ENCODE results near the gene CHRNB1. TPM values are rescaled to one million over a fixed set of nuclear protein-coding genes. Genes with fewer than 3 reads are reported as not detected.
"Not testable (repeated sequence)": the region's sequence is repeated elsewhere in the genome, so short reads cannot be mapped to it uniquely, and the experiment has no call there.

Gene CHRNB1
- total RNA-seq, 1 experiment from 2014 or later, result 7.8 TPM

GRCh38 chr17:7470457-7470973, 25.7 kb downstream of the CHRNB1 start:
- DNase-seq (ENCODE audit: unreplicated experiment); H3K9me3 Mint-ChIP-seq (ENCODE audit: unreplicated experiment); H3K27me3 Mint-ChIP-seq (ENCODE audit: insufficient read depth, unreplicated experiment); BruUV-seq (replicated peaks); H3K4me3 Mint-ChIP-seq (ENCODE audit: unreplicated experiment); intact Hi-C loops (cut with micrococcal nuclease); H3K27ac Mint-ChIP-seq (ENCODE audit: low read depth, unreplicated experiment); H3K4me1 Mint-ChIP-seq (ENCODE audit: insufficient read depth, unreplicated experiment): not testable (repeated sequence)
- CTCF ChIA-PET, result interaction anchor here (0.6 to 1.2 kb wide), 5 partner anchors 8 to 109 kb away, joined by 3 to 4 read pairs (median 3); no protein-coding TSS in a partner anchor
- H3K36me3 Mint-ChIP-seq (ENCODE audit: insufficient read depth, unreplicated experiment), result peaks cover 35% of the 10 kb centered on the region
- POLR2A ChIA-PET, result interaction anchor here (0.8 to 2.0 kb wide), 2 partner anchors 9 to 14 kb away, joined by 4 to 5 read pairs; partner anchors contain the start of gene ZBTB4

- no peak for TF ChIP-seq CTCF (IDR thresholded peaks at IDR 0.05; ENCODE audit: unreplicated experiment)
- no TSS peak for BruUV-seq (replicated peaks)
- peaks cover 34% of the 10 kb centered on the region for H3K36me3 Mint-ChIP-seq (ENCODE audit: insufficient read depth, unreplicated experiment)
- ChIA-PET CTCF (no interaction called here), POLR2A (interaction anchor here (0.6 to 1.1 kb wide), 2 partner anchors 16 to 214 kb away, joined by 3 to 4 read pairs; no protein-coding TSS in a partner anchor)
- H3K27ac Mint-ChIP-seq (ENCODE audit: low read depth, unreplicated experiment), result no peak overlapping the region
- no peaks in the 10 kb centered on the region for H3K27me3 Mint-ChIP-seq (ENCODE audit: insufficient read depth, unreplicated experiment)
- intact Hi-C loops (cut with micrococcal nuclease), result no loop called here
- H3K4me1 Mint-ChIP-seq (ENCODE audit: insufficient read depth, unreplicated experiment), result peaks cover 11% of the 10 kb centered on the region
- DNase-seq (ENCODE audit: unreplicated experiment), result no peak
- H3K9me3 Mint-ChIP-seq (ENCODE audit: unreplicated experiment), result no peaks in the 10 kb centered on the region
- H3K4me3 Mint-ChIP-seq (ENCODE audit: unreplicated experiment), result no peak overlapping the region
Measured at GRCh38 chr17:7471729-7472128, 26.9 kb downstream of the CHRNB1 start.

- BruUV-seq (replicated peaks); H3K27me3 Mint-ChIP-seq (ENCODE audit: insufficient read depth, unreplicated experiment); intact Hi-C loops (cut with micrococcal nuclease); DNase-seq (ENCODE audit: unreplicated experiment); H3K4me3 Mint-ChIP-seq (ENCODE audit: unreplicated experiment); H3K9me3 Mint-ChIP-seq (ENCODE audit: unreplicated experiment); H3K27ac Mint-ChIP-seq (ENCODE audit: low read depth, unreplicated experiment): not testable (repeated sequence)
- ChIA-PET CTCF (interaction anchor here (0.6 to 3.2 kb wide), 3 partner anchors 15 to 112 kb away, joined by 4 to 15 read pairs (median 7); no protein-coding TSS in a partner anchor), POLR2A (interaction anchor here (0.7 to 6.9 kb wide), 9 partner anchors 8 to 682 kb away, joined by 3 to 115 read pairs (median 10); partner anchors contain the start of genes FGF11, POLR2A, TMEM102 and TMEM256)
- H3K36me3 Mint-ChIP-seq (ENCODE audit: insufficient read depth, unreplicated experiment), result peaks cover 25% of the 10 kb centered on the region
- peaks cover 30% of the 10 kb centered on the region for H3K4me1 Mint-ChIP-seq (ENCODE audit: insufficient read depth, unreplicated experiment)
Measured at GRCh38 chr17:7474767-7475166, 29.9 kb downstream of the CHRNB1 start.

GRCh38 chr17:7475764-7476422, 31.0 kb downstream of the CHRNB1 start:
- no TSS peak for BruUV-seq (replicated peaks)
- peak overlapping the region; percentile 20 for H3K4me3 Mint-ChIP-seq (ENCODE audit: unreplicated experiment)
- H3K27ac Mint-ChIP-seq (ENCODE audit: low read depth, unreplicated experiment), result peak overlapping the region; percentile 76
- ChIA-PET POLR2A (interaction anchor here (0.6 to 6.9 kb wide), 16 partner anchors 9 to 210 kb away, joined by 3 to 115 read pairs (median 8); partner anchors contain the start of genes CHRNB1, FGF11, MPDU1 and POLR2A), CTCF (interaction anchor here (0.6 to 3.2 kb wide), 11 partner anchors 9 to 212 kb away, joined by 3 to 21 read pairs (median 3); partner anchors contain the start of genes TMEM95 and TP53)
- intact Hi-C loops (cut with micrococcal nuclease), result no loop called here
- no peak for TF ChIP-seq CTCF (IDR thresholded peaks at IDR 0.05; ENCODE audit: unreplicated experiment)
- H3K4me1 Mint-ChIP-seq (ENCODE audit: insufficient read depth, unreplicated experiment), result peaks cover 35% of the 10 kb centered on the region
- no peaks in the 10 kb centered on the region for H3K27me3 Mint-ChIP-seq (ENCODE audit: insufficient read depth, unreplicated experiment)
- no peak for DNase-seq (ENCODE audit: unreplicated experiment)
- H3K36me3 Mint-ChIP-seq (ENCODE audit: insufficient read depth, unreplicated experiment), result peaks cover 25% of the 10 kb centered on the region
- H3K9me3 Mint-ChIP-seq (ENCODE audit: unreplicated experiment), result no peaks in the 10 kb centered on the region

- Mint-ChIP-seq H3K4me1 (ENCODE audit: insufficient read depth, unreplicated experiment) (peaks cover 35% of the 10 kb centered on the region), H3K27ac (ENCODE audit: low read depth, unreplicated experiment) (peak overlapping the region; percentile 76), H3K27me3 (ENCODE audit: insufficient read depth, unreplicated experiment) (no peaks in the 10 kb centered on the region), H3K4me3 (ENCODE audit: unreplicated experiment) (peak overlapping the region; percentile 20), H3K9me3 (ENCODE audit: unreplicated experiment) (no peaks in the 10 kb centered on the region), H3K36me3 (ENCODE audit: insufficient read depth, unreplicated experiment) (peaks cover 25% of the 10 kb centered on the region)
- BruUV-seq (replicated peaks), result no TSS peak
- intact Hi-C loops (cut with micrococcal nuclease), result no loop called here
- no peak for TF ChIP-seq CTCF (IDR thresholded peaks at IDR 0.05; ENCODE audit: unreplicated experiment)
- ChIA-PET POLR2A (interaction anchor here (0.7 to 6.9 kb wide), 16 partner anchors 9 to 679 kb away, joined by 3 to 115 read pairs (median 8); partner anchors contain the start of genes CHRNB1, FGF11, MPDU1 and POLR2A), CTCF (interaction anchor here (0.5 to 3.2 kb wide), 11 partner anchors 9 to 641 kb away, joined by 3 to 21 read pairs (median 3); partner anchors contain the start of genes TMEM95 and TP53)
- DNase-seq (ENCODE audit: unreplicated experiment), result peak; percentile 82
Measured at GRCh38 chr17:7476494-7476893, 31.6 kb downstream of the CHRNB1 start.

Data from MCF 10A (cell line).